DMS 273 (cell line): ENCODE results near the gene POLE.

Source experiments
- DNase-seq: peaks from one replicate; lab custom pipeline; 2025; ENCODE audit not compliant: unreplicated experiment; lab: John Stamatoyannopoulos, UW

The POLE gene

DNA sequence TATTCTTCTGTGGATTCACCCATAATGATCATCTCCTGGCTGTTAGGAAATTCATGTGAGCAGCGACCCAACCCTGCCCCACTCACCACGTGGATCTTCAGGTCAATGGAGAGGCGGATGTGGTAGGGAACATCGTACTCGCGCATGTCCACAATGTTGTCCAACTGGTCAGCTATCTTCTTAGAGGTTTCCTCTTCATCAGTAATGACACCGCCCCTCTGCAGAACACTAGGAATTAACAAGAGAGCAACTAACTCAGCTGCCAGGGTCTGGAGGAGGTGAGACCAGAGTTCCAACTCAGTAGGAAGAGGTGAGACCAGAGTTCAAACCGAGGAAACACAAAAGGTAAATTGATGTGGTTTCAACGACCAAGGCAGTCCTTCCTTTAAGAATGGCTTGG is 9.7 kb downstream of the POLE start:
- no peak for DNase-seq

DNA sequence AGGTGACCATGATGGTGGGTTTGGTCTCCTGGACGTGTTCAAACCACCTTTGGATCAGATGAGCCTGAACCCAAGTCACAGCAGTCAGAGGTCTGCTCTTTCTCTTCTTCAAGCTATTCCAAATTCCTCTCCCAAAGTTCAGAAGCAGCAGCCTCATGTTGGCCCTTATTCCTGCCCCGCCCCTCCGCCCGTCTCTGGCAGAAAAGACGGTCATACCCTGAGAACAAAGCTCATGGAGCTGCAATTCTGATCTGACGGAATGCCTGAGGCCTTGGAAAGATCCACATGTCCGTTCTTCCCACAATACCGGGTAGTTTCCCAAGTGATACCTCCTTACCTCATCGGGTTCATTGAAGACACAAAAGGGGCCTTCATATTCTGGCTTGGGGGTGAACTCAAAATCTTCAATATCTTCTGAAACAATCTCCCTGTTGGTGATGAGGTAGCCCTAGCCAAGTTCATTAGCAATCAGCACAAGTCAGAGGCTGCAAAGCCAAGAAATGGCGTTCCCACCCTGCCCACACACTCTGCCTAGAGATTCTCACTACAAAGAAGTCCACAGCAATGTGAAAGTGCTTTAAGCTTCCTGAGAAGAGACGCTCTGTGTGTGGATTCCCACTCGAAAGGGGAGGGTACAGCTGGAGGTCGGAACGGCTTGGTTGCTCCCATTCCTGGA is 11.2 kb downstream of the POLE start:
- DNase-seq = no peak

DNA sequence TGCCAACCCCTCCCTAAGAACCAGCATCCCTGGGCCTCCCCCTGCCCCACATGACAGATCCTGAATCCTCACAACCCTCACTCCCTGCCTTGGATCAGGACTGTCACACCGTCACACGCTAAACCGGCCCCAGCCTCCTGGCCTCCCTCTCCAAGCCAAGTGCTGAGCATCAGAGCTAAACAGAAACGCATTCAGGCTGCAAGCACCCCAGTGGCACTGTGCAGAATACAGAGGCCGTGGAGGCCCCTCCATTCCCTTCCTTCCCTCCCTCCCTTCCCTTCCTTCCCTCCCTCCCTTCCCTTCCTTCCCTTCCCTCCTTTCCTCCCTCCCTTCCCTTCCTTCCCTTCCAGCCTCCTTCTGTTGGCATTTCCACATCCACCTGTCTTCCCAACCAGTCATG is 12.6 kb downstream of the POLE start:
- DNase-seq = no peak

DNA sequence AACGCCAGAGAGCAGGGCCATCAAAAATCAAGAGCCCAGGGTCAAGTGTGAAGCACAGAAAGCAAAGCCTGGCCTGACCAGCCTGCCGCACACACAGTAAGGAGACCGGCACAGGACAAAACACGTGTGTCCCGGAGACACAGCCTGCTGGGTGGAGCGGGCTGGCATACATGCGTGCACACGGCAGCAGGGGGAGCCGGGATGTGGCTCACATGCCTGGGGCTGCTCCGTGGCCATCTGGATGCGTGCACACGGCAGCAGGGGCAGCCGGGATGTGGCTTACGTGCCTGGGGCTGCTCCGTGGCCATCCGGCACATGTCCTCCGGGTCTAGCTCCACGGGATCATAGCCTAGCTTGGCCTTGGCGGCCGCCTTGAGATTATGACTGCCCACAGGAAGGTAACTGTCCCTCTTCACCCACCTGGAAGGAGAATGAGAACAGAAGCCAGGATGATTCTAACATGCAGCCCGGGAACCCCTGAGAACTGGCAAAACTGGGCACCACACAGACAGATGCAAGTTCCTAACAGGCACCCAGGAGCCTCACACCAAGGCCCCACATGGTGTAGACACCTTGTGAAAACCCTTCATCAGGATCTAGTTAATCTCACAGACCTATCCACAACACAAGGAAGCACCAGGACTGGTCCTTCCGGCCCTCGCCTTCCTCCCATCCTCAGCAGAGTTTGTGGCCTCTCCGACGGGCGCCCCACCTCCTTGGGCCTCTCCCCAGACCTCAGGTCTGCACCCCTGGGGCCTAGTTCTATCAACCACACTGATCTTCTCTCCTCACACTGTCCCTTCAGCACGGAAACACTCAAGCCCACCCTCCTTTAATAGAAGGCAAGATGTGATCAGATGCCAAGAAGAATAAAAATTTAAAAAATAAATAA is 13.6 kb downstream of the POLE start:
- DNase-seq = no peak

DNA sequence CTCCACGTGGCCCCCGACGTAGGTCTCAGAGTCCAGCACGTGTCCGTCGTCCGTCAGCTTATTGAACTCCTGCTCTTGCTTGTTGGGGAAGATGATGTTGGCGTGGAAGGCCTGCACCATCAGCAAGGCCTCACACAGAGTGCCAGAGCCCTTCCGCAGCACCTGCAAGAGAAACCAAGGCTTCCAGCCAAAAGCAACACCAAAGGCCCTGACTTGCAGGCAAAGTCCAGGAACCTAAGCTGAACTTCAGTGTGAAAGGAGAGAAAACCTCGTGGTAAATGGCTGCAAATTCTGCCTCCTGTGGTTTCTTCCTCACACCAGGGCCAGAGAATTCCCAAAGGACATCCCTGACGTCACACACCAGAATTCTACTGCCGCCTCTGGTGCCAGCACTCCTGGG is 14.5 kb downstream of the POLE start:
- no peak for DNase-seq

DNA sequence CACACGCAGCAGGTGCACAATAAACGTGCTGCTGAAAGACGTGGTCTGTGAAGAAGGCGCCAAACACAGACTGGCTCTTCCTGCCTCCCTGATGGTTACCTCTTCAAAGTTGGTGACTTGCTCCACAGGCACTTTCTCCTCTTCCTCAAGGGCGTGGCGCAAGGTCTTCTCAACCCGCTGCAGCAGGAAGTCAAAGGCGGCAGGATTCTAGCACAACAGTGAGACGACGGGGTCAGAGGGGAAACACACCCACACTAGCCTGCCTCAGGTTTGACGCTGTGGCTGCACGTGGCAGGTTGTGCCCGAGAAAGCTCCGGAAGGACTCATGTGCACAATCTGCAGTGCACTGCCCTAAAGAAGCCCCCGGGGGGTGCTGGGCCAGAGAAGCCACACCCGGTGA is 15.0 kb downstream of the POLE start:
- no peak for DNase-seq

DNA sequence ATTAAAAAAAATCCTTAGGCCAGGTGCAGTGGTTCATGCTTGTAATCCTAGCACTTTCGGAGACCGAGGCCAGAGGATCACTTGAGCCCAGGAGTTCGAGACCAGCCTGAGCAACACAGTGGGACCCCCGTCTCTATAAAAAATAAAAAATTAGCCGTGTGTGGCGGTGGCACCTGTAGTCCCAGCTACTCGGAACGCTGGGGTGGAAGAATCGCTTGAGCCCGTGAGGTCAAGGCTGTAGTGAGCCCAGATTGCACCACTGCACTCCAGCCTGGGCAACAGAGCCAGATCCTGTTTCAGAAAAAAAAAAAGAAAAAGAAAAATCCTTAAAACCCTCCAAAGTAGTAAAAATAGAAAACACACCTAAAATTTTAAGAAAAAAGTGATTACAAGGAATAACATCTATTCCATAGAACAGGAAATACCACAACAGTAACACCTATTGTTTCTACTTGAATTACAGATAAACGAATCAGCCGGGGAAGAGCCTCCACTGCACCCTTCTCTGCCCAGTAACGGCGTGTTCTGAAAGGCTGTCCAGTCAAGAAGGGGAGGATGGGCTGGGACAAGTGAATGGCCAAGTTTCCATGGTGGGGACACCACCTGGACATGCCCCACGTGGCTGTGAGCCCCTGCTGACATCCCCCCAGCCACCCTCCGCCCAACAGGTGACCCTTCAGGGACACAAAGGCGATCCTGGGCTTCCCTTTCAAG is 17.8 kb downstream of the POLE start:
- DNase-seq = no peak

DNA sequence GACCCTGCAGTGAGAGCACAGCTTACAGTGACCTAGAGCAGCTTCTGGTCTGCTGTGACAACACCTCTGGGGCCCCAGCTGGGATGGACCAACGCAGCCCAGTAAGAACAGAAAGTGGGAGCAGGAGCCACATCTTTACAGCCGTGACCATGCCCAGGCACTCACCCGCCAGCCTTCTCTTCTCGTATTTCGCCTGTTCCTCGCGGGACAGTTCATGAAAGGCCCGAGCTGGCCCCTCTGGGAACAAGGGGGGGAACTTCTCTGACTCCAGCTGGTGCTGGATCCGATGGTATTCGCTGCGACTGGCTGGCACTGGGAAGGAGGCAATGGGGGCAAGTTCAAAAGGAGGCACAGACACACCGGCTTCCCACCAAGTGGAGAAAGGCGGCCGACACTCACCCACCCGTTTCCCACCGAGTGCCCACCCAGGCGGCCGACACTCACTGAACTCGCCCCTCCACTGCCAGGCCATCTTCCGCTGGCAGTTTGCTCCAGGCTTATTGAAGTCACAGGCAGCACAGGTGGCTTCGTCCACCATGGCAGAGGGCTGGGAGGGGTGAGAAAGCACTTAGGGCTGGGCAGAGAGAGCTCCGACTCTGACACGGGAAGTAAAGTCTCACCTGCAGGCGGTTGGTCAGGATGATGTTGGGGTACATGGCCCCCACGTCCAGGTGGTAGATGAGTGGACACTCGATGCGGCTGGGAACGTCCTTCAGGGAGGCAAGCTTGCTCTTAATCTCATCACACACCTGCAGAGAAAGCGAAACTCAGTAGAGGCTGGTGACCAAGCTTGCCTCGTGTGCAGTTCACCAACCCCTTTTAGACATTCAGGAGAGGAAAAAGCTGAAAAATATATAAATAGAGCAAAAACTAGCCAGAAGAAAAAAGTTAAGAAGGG is 18.7 kb downstream of the POLE start:
- no peak for DNase-seq

DNA sequence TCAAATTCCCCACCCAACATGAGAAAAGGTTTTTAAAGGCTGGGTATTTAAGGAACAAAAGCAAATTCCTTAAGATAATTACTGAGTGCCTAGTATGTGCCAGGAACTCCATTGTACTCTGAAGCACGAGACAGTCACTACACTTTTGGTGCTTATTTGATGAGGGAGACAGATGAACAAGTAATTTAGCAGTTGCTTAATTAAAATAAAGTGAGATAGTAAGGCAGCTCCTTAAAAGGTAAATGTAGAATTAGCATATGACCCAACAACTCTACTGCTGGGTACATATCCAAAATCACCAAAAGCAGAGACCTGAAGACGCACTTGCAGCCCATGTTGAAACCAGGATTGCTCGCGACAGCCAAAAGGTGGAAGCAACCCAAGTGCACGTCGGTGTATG is 21.3 kb downstream of the POLE start:
- DNase-seq = no peak

DNA sequence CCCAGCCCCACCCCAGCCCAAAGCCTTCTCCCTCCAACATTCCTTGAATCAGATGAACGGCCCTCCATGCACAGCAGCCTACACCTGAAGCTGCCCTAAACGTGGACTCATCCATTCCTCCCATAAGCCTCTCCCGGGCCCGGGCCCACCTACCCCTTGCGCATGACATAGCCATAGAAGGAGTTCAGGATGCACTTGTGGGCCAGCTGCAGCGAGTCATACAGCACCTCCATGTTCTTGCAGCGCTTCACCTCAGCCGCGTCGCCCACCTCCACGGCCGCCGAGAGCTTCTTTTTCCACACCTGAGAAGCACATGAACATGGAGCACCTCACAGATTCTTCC is 22.0 kb downstream of the POLE start:
- no peak for DNase-seq

DNA sequence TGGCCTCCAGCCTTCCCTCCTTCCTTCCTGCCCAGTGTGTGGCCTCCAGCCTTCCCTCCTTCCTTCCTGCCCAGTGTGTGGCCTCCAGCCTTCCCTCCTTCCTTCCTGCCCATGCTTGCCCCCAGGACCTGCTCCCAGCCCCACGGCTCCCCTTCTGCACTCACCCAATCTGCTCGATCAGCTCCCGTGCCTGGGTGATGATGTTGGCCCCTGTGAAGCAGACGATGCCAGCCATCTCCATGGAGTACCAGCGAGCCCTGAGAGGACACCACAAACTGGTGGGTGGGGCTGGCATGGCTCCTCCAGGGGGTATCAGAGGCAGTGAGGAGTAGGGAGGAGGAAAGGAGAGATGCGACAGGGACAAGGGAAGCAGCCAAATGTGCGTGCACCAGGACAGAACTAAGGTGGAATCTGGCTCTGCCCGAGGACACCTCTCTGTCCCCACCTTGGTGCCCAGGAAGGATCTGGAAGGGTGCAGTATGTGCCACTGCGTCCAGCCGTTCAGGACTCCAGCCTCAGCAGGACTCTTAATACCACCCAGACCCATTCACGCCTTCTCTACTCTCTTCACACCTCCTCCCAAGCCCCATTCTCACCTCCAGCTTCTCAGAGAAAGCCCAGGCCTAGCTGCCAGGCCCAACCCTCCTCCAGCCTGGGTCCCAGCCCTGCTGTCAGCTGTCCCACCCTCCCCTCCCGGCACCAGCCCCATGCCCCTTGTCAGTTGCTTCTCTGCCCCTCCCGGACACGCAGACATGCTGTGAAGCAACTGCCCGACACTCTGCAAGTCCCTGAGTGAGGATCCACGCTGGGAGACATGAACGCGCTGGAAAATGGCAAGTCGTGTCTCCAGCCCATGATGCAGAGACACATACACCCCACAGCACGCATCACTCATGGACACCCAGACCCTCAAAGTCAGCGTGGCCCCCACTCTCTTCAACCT is 22.7 kb downstream of the POLE start:
- DNase-seq = no peak

DNA sequence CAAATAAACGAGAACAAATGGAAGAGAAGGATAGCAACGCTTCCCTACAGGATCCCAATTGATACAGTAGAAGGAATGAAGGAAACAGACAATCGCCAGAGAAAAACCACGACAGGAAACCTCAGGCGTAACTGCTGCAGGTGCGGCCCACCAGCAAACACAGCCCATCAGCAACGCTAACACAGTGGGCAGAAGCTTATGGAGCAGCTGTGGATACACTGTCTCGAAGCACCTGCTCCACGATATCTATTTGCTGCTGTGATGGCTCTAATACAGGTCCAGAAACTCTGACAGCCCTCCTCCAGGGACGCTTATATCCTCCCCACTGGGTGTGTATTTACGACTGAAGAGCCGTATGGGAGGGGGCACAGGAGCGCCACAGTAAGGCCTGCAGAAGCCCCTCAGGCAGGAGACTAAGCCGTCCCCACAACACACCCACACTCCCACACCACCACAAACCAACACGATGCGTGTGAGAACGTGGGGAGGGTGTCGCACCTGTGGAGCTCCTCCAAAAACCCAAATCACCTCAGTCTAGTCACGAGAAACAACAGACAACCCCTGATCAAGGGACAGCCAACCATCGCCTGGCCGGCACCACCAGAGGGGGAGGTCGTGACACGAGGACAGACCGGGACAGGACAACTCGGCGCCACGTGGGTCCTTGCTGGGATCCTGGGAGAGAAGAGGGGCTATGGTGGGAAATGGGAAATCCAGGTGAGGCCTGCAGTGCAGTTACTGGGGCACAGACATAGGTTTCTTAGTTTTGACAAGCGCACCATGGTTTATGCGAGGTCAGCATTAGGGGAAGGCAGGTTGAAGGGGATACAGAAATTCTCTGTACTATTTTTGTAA is 24.0 kb downstream of the POLE start:
- DNase-seq = no peak

DNA sequence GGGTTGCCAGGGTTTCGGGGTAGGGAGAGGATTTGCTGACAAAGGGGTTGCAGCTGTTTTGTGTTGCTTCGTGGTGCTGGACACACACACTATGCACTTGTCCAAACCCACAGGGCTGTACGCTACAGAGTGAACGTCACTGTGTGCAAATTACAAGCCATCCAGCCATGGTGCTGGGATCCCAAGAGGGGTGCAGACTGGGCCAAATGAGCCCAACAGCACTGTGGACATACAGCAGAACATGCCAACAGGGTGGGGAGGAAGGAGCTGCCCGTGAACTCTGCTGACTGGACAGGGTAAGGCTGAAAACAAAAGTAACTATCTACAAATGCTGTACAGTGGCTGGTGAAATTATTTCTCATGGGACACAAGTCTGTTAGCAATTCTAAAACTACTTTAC is 25.2 kb downstream of the POLE start:
- no peak for DNase-seq

DNA sequence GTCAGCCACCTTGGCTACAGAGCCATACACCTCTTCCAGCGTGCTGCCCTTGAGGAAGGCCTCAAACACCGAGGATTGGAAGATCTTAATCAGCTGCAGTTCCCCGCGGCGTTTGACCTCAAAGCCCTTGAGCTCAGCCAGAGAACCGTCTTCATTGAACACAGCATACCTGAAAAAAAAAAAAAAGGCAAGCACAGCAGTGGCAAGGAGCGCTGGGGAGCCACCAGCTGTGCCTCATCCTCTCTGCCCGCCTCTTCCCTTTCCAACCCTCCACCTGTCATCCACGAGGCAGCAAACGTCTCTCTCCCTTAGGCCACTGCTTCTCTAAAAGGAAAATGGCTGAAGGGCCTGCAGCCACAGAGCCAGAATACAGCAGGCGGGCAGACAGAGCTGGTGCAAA is 26.1 kb downstream of the POLE start:
- no peak for DNase-seq

DNA sequence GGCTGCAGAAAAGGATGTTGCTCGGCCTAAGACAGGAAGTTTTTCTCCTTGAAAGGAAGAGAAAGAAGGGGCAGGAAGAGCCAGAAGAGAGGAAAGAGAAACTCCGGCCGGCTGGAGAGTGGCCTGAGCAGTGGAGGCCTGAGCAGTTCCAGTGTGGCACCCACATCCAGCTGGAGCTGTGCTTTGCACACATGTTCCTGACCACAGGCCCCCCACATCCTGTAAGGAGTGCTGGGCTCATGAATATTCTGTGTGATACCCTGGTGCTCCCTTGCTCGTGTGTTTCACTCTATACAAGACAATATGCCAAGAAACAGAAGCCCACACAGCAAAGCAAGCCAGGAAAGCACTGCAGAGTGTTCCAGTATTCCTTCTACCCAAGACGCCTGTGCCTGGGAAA is 27.1 kb downstream of the POLE start:
- DNase-seq = no peak

DNA sequence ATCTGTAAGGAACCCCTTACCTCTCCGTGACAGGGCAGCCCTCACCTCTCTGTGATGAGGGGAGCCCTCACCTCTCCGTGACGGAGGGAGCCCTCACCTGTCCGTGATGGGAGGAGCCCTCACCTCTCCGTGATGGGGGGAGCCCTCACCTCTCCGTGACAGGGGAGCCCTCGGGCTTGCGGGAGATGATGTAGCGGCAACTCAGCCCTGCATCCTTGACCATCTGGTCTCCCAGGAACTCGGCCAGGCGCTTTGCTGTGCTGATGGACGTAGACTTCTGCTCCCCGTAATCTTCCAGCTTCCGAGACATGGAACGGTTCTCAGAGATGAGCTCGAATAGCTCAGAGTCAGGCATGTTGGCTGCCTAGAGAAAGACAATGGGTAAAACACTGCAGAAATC is 28.0 kb downstream of the POLE start:
- DNase-seq = no peak

DNA sequence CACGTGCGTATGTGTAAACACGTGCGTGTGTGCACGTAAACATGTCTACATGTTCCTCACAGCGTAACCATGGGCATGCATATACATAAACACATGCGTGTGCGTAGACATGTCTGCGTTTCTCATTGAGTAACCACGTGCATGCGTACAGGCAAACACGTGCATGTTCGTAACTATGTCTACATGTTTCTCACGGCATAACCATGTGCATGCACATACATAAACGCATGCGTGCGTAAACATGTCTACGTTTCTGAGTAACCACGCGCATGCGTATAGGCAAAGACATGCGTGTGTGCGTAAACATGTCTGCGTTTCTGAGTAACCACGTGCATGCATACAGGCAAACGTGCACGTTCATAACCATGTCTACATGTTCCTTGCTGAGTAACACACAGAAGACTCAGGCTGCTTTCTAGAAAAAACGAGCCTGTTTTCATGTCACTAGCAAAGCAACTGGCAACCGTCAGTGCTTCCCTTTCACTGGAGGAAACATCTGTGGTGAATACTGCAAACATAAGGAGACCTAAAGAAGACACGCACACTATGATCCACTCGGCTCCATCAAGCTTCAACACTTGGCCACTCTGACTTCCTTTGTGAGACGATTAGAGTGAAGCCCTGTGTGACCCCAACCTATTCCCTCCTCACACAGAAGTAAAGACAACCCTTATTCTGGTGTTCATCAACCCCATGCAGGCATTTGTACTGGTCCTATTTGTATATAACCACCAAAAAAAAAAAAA is 28.8 kb downstream of the POLE start:
- DNase-seq = no peak

DNA sequence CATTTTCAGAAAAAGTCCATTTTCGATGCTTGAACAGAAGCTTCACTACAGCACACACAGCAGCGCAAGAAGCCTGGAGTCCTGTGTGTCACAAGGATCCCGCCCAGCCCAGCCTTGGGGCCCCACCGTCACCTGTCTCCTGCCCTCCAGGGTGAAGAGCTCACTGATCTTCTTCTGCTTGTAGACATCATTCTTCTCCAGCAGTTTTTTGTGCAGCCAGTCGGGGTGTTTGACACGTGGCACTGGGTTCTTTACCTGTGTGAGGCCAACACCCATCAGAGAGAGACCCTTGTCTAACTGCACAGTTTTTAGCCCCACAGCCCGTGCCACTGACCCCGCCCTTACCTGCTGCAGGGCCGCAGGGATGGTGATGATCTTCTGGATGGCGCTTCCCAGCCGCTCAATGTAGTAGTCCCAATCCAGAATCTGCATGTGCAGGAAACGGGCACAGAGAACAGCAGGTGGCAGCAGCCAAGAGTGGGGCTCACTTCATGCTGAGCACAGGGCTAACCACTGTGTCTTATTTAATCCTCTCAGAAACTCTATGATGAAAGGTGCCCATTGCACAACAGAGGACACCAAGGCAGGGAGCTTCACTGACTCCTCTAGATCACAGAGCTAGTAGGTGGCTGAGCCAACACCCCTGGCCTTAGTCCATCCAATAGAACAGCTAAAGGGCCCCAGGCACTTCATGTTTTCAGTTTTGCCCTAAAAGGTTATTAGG is 30.0 kb downstream of the POLE start:
- no peak for DNase-seq
